Fibroblast of skin of back (primary cell): ENCODE results near the gene PTPN6.

ENCODE experiments used
- DNase-seq: peaks from one replicate; pipeline ENCODE4 v3.0.0-alpha.2; 2013

The PTPN6 gene

GRCh38 chr12:6942331-6942665 is 8.9 kb upstream of the PTPN6 start:
- no peak for DNase-seq

DNA sequence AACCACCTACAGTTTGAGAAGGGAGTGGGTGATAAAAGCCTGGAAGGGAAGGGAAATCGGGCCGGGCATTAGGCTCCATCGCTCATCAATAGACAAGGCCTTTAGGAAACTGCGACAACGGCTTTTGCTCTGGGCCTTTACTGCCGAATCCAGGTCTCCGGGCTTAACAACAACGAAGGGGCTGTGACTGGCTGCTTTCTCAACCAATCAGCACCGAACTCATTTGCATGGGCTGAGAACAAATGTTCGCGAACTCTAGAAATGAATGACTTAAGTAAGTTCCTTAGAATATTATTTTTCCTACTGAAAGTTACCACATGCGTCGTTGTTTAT is 7.8 kb upstream of the PTPN6 start:
- DNase-seq = peak; percentile 94

DNA sequence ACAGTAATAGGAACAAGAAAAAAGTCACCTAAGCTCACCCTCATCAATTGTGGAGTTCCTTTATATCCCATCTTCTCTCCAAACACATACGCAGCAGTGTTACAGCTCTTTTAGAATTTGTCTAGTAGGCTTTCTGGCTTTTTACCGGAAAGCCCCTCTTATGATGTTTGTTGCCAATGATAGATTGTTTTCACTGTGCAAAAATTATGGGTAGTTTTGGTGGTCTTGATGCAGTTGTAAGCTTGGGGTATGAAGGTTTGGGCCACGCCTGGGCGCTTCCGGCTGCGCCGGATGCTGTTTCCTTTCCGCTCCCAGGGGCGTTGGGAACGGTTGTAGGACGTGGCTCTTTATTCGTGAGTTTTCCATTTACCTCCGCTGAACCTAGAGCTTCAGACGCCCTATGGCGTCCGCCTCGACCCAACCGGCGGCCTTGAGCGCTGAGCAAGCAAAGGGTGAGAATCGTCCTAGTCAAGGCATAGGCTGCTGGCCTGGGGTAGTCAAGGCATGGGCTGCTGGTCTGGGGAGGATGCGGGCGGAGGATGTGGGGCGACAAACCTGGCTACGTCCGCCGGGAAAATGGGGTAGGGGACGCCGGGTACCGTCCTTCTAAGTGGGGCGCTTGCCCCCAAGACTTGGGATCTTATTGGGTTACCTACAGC is 7.3 kb upstream of the PTPN6 start, which contains the start of the genes C12orf57 and RNU7-1:
C12orf57 (plus strand) TSS at position 301 of the 659 bp plus-strand sequence; CDS start at position 401, 100 bp downstream.
RNU7-1 (plus strand) TSS at position 95 of the 659 bp plus-strand sequence.
- peak; percentile 95 for DNase-seq

- DNase-seq = peak; percentile 93
These were observed 6.6 kb upstream of the PTPN6 start for GRCh38 chr12:6944381-6945186.

DNA sequence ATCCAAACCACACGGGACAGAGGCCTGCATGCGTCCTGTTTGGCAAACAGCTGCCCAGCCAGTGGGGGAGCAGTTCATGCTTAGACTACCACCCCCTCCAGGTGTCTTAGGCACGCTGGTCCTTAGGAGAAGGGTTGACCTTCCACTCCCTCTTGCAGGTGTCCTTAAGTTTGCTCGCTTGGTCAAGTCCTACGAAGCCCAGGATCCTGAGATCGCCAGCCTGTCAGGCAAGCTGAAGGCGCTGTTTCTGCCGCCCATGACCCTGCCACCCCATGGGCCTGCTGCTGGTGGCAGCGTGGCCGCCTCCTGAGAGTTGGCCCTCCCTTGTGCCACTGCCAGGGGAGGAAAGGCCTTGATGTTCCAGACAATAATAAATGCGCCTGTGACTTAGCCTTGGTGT is 5.5 kb upstream of the PTPN6 start:
- no peak for DNase-seq

- no peak for DNase-seq
These were observed 4.9 kb upstream of the PTPN6 start for GRCh38 chr12:6946033-6946919.

DNA sequence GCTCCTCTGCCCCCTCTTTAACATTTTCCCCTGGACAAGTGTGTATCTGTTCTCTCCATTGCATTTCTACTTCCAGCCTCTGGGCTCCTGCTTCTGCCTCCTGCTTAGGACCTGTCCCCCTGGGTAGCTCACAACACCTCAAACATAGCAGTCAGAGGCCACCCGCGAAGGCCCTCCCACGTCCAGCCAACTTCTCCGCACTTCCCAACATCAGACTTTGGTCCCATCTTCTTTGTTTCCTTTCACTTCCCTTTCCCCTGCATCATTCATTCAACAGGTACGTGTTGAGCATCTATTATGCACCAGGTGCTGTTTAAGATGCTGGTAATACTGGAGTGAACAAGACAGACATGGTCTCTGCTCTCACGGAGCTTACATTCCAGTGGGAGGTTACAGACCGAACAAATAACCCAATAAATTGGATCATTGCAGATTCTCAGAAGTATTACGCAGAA is 4.2 kb upstream of the PTPN6 start:
- DNase-seq = no peak

DNA sequence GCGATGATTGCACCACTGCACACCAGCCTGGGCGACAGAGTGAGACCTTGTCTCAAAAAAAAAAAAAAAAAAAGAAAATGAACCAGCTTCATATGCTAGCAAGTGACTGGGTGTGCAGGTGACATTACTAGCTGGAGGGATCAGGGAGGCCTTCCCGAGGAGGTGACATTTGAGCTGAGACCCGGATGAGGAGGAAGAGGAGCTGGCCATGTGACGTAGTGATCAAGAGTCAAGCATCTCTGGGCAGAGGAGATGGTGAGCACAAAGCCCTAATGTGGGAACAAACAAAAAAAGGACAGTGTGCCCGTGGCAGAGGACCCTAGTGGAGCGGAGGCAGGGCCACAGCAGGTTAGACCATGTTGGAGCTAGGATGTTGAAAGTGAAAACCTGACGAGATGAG is 3.5 kb upstream of the PTPN6 start:
- DNase-seq = no peak

GRCh38 chr12:6948873-6949594 is 2.1 kb upstream of the PTPN6 start:
- no peak for DNase-seq

DNA sequence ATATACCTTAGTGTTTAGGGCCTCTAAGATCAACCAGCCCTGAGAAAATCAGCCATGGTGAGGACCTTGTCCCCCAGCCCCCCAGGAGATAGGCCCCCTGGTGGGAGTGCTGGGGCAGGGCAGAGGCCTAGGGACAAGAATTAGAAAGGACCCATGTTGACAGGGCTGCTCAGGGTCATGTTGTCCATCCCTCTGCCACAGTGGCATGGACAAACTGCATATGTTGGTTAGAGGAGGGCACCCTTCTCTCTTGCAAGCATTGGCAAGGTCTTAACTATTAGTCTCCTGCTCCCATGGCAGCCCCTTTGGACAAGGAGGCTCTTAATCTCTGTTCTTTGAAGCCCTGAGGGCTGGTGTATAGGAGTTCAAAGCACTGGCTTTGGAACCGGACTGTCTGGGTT is 755 bp upstream of the PTPN6 start:
- no peak for DNase-seq

DNA sequence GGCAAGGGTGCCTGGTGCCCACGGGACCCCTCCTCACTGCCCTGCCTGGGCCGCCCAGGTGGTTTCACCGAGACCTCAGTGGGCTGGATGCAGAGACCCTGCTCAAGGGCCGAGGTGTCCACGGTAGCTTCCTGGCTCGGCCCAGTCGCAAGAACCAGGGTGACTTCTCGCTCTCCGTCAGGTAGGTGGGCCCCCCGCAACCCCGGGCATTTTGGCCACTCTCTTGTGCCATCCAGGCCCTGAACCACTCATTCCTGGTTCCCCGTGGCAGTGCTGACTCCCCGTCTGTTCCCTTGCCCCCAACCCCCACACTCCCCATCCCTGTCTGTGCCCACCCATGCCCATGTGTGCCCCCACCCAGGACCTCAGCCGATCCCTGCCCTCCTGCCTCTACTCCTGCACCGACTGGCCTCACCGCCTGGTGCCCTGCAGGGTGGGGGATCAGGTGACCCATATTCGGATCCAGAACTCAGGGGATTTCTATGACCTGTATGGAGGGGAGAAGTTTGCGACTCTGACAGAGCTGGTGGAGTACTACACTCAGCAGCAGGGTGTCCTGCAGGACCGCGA is 480 bp downstream of the PTPN6 start:
- DNase-seq = no peak

DNA sequence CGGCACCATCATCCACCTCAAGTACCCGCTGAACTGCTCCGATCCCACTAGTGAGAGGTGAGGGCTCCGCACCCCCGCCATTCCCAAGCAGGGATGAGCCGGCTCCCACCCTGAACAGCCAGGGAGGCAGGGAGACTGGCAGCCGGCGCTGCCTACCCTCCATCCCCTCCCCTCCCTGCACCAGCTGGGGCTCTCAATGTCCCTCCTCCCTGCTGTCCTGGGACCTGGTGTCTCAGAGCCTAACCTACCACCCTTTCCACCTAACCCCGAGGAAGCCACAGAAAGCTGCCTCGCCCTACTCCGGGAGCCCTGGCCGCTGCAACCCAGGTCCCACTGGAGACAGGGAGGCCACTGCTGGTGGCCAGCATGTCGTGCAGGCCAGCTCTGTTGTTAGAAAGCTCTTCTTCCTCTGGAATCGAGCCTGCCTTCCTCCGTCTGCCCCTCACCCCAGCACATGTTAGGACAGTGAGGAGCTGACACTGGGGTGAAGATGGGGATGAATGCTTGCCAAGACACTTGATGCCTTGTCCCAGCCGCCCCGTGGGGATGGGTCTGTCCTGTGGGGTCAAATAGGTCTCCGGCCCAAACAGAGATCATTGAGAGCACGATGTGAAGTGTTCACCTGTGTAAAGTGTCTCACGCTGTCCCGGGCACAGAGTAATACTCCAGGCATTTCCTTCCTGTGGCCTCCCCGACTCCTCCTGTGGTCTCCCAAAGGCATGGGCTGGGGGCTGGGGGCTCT is 1.1 kb downstream of the PTPN6 start:
- DNase-seq = no peak

- no peak for DNase-seq
These were observed 1.8 kb downstream of the PTPN6 start for GRCh38 chr12:6952863-6953441.

GRCh38 chr12:6953442-6954315 is 2.5 kb downstream of the PTPN6 start:
- peak; percentile 65 for DNase-seq

DNA sequence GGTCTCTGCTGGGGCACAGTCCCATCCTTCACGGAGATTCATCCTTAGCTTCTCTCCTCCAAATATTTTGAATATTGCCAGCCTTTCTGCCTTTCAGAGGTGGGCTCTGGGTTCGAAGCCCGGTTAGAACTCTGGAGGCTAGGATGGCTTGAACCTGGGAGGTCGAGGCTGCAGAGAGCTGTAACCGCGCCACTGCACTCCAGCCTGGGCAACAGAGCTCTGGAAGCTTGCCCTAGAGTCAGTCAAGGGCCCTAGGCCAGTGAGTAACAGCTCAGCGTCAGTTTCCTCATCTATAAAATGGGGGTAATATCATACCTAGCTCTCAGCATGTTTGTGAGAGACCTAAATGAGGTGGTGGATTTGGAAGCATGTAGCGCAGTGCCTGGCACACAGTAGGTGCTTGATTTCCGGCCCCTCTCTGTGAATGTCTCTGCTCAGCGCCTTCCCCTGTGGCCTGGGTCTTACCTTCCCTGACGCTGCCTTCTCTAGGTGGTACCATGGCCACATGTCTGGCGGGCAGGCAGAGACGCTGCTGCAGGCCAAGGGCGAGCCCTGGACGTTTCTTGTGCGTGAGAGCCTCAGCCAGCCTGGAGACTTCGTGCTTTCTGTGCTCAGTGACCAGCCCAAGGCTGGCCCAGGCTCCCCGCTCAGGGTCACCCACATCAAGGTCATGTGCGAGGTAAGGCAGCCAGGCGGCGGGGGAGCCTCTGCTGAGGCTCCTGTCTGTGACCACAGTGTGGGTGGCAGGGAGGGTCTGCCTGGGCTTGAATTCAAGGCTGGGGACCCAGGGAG is 3.4 kb downstream of the PTPN6 start:
- DNase-seq = no peak

GRCh38 chr12:6955108-6956020 is 4.2 kb downstream of the PTPN6 start:
- DNase-seq = no peak

DNA sequence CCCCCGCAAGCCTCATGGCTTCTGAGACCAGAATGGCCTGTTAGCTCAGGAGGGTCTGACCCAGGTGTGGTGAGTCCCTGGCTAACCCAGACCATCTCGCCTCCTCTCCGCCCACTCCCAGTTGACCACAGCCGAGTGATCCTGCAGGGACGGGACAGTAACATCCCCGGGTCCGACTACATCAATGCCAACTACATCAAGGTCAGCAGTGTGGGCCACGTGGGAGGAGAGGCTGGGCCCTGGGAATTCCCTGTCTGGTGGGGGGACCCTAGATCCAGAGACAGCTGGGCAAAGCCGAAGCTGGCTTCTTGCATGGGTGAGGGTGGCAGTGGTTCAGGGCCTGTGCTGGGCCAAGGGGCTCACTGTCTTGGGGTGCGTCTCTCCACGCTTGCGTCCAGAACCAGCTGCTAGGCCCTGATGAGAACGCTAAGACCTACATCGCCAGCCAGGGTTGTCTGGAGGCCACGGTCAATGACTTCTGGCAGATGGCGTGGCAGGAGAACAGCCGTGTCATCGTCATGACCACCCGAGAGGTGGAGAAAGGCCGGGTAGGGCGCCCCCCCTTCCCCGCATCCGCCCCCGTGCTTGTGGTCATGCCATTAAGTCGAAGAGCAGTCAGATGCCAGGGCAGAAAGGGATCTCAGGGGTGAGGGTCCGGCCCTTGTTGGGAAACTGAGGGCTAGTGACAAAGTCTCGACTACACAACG is 5.0 kb downstream of the PTPN6 start:
- no peak for DNase-seq
